Measurements from ENCODE around the gene DNAL4.

The DNAL4 gene, protein sequence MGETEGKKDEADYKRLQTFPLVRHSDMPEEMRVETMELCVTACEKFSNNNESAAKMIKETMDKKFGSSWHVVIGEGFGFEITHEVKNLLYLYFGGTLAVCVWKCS

DNA sequence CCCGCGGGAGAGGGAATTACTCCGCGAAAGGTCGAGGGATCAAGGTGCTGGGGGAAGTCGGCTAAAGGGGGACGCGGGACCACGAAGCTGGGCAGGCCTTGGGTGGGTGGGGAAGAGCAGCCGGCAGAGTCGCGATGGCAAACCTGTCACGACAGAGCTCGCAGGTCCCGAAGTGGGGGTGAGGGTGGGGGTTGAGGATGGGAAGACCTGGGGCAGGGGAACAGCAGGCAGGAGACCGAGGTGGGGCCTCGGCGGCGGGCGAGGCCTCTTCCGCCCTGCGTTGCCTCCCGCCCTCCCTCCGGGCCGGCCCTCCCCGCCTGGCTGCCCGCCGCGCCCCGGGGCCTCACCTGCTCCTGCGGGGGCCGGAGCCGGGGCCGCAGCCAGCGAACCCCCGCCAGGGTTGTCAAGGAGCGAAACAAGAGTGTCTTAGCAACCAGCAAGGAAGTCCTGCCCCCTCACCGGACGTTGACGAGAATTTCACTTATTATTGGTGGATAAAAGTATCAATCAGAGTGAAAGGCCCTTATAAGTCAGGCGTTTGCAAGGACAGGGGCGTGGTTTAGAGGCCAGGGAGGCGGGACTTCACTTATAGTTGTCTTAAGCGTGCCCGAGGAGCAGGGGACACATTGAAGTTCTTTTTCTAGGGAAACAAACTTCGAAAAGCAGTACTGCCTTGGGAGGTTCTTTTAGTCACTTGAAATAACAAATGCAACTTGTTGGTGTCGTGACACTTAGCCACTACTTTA is at the start of gene DNAL4:
DNAL4 (minus strand) TSS at position 423 of the 746 bp plus-strand sequence. CDS start 11,412 bp downstream, outside the sequence.
- H3K4me3 Mint-ChIP-seq = peak within 1 kb of the TSS; percentile 83 to 88
- H3K9me3 Mint-ChIP-seq = peaks cover 0 to 3% of the 10 kb centered on the region in 2 donors
- peak; percentile 97 for ATAC-seq (replicated peaks)
- peak within 1 kb of the TSS; percentile 91 for H3K27ac Mint-ChIP-seq
- peaks cover 25 to 29% of the 10 kb centered on the region in 2 donors for H3K27me3 Mint-ChIP-seq
- peak; percentile 93 for DNase-seq
- peaks cover 6 to 8% of the 10 kb centered on the region in 2 donors for H3K4me1 Mint-ChIP-seq
- peaks cover 0 to 2% of the 10 kb centered on the region in 2 donors for H3K36me3 Mint-ChIP-seq

DNA sequence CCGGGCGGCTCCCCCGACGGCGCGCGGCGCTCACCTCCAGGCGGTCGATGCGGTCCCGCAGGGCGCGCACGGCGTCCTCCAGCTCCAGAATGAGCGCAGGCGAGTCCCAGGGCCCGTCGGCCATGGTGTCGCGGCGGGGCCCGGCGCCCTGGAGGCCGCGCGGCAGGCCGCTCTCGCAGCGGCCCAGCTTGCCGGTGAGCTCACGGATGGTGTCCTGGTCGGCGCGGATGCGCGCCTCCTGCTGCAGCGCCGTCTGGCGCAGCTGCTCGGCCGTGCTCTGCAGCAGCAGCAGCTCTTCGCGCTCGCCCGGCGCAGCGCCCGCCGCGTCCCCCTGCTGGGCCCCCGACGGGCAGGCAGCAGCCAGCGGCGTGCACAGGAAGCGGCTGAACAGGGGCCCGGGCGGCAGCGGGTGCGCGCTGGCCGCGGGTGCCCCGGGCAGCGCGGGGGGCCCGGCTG is 49.3 kb upstream of the DNAL4 start:
- DNase-seq (no peak), ATAC-seq (replicated peaks) (peak; percentile 80 to 85)
- H3K4me1 Mint-ChIP-seq = peaks cover 14 to 16% of the 10 kb centered on the region in 2 donors
- no peaks in the 10 kb centered on the region for H3K9me3 Mint-ChIP-seq
- H3K27me3 Mint-ChIP-seq = peaks cover 56 to 78% of the 10 kb centered on the region in 2 donors
- peak overlapping the region in 1 of 2 donors; percentile 76 for H3K4me3 Mint-ChIP-seq
- no peaks in the 10 kb centered on the region for H3K36me3 Mint-ChIP-seq
- no peak overlapping the region for H3K27ac Mint-ChIP-seq

DNA sequence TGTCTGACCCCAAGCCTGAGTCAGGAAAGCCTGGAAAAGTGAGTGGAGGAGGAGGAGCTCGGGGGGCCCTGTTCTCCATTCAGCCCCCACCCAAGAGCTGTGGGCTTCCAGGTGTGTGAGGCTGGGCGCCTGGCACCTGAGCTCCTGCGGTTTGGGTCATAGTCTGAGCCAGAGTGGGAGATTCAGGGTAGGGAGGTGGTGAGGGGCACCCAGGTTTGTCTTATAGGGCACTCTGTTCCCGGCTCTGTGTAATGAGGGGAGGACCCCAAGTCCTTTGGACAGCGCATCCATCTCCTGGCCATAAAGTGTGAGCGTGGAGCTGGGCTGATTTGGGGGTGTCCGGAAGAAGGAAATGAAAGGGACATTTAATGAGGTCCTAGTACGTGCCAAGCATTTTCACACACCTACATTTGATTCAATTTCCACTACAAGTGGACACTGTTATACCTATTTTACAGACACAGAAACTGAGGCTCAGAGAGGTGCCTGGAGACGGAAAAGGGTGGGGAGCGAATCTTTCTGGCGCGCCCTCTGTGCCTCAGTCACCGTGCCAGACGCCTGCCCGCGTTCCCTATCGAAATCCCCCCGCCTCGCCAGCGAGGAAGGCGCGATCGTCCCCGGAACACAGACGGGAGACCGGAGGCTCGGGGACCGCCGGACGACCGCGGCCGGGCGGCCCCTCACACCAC is 48.7 kb upstream of the DNAL4 start:
- H3K27me3 Mint-ChIP-seq = peaks cover 56 to 77% of the 10 kb centered on the region in 2 donors
- no peak for ATAC-seq (replicated peaks)

DNA sequence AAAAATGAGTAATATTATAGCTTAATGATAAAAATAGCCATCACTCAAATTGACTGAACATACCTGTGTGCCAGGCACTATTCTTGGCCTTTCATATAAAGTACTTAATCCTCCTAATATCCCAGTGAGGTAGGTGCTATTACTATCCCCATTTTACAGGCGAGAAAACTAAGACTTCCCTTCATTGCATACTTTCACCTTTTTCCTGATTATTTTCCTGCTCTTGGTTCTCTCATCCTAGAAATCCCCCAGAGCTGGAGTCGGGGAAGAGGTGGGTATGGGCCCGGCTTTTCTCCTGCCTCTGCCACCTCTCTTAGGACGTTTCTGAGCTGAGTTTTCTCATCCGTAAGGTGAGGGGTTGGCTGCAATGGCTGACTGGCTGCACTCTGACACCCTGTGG is 47.7 kb upstream of the DNAL4 start:
- H3K36me3 Mint-ChIP-seq = no peaks in the 10 kb centered on the region

More for the DNA sequence above, 48.7 kb upstream of the DNAL4 start:
- Mint-ChIP-seq H3K4me1 (peaks cover 14 to 16% of the 10 kb centered on the region in 2 donors), H3K4me3 (peak overlapping the region; percentile 74 to 76), H3K27ac (no peak overlapping the region), H3K36me3 (no peaks in the 10 kb centered on the region), H3K9me3 (no peaks in the 10 kb centered on the region)
- no peak for DNase-seq

DNA sequence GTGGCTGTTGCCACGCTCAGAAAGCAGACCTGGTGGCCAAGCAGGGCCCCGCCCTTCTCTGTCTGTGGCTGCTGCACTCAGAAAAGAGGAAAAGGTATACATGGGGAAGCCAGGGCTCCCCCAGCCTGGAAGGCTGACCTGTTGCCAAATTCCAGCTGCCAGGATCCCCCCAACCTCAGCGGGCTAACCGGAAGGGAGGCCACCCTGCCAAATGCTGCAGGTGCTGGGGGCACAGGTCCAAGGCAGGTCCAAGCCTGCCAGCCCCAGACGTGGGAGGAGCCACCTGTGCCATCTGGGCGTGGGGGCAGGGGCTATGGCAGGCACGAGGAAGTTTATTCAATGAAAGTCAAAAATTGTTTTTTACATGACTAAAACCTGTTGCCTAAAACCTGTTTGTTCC is 47.3 kb upstream of the DNAL4 start:
- no peak for DNase-seq
- no peak overlapping the region for H3K27ac Mint-ChIP-seq
- no peak overlapping the region for H3K4me3 Mint-ChIP-seq
- H3K4me1 Mint-ChIP-seq = peaks cover 14 to 16% of the 10 kb centered on the region in 2 donors
- ATAC-seq (replicated peaks) = no peak
- no peaks in the 10 kb centered on the region for H3K9me3 Mint-ChIP-seq
- H3K36me3 Mint-ChIP-seq = no peaks in the 10 kb centered on the region
- peaks cover 53 to 73% of the 10 kb centered on the region in 2 donors for H3K27me3 Mint-ChIP-seq

More for the DNA sequence above, 47.7 kb upstream of the DNAL4 start:
- Mint-ChIP-seq H3K27me3 (peaks cover 54 to 75% of the 10 kb centered on the region in 2 donors), H3K9me3 (no peaks in the 10 kb centered on the region), H3K4me1 (peaks cover 14 to 16% of the 10 kb centered on the region in 2 donors), H3K27ac (no peak overlapping the region), H3K4me3 (no peak overlapping the region)
- no peak for ATAC-seq (replicated peaks)
- no peak for DNase-seq

DNA sequence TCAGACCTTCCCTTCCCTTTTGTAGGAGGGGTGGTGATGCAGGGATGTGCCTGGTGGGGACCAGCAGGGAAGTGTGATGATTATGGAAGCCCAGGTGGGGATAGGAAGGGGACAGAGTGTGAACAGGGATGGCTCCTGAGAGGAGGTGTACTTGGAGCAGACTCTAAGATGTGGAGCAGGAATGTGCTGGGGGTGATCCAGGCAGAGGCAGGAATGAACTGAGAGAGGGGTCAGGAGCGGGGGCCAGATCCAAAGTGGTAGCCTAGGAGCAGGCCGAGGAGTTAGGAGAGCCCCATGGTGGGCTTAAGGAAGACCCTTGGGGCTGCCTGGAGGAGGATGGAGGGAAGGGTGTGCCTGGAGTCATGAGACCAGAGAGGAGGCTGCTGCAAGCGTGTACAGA is 46.2 kb upstream of the DNAL4 start:
- Mint-ChIP-seq H3K4me3 (no peak overlapping the region), H3K9me3 (no peaks in the 10 kb centered on the region), H3K36me3 (no peaks in the 10 kb centered on the region), H3K27ac (peak overlapping the region; percentile 3), H3K4me1 (peaks cover 14 to 16% of the 10 kb centered on the region in 2 donors), H3K27me3 (peaks cover 51 to 73% of the 10 kb centered on the region in 2 donors)
- DNase-seq (no peak), ATAC-seq (replicated peaks) (no peak)

DNA sequence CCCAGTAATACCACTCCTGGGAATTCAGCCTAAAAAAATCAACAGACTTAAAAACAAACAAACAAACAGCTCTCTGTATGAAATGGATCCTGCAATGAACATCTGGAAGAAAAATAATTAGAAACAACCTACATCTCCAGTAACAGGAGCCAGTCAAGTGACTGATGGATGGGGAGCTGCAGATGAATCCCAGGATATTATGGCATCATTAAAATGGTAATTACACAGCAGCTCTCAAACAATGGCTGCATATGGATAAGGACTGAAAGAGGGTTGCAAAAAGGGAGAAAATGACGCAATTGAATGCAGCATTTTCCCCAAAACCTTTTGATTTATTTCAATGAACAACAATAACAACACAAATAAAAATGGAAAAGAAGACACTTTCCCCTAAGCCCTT is 45.7 kb upstream of the DNAL4 start:
- Mint-ChIP-seq H3K4me3 (no peak overlapping the region), H3K9me3 (no peaks in the 10 kb centered on the region), H3K27me3 (peaks cover 46 to 70% of the 10 kb centered on the region in 2 donors), H3K36me3 (no peaks in the 10 kb centered on the region), H3K27ac (no peak overlapping the region), H3K4me1 (peaks cover 14 to 16% of the 10 kb centered on the region in 2 donors)
- ATAC-seq (replicated peaks) = no peak
- no peak for DNase-seq

DNA sequence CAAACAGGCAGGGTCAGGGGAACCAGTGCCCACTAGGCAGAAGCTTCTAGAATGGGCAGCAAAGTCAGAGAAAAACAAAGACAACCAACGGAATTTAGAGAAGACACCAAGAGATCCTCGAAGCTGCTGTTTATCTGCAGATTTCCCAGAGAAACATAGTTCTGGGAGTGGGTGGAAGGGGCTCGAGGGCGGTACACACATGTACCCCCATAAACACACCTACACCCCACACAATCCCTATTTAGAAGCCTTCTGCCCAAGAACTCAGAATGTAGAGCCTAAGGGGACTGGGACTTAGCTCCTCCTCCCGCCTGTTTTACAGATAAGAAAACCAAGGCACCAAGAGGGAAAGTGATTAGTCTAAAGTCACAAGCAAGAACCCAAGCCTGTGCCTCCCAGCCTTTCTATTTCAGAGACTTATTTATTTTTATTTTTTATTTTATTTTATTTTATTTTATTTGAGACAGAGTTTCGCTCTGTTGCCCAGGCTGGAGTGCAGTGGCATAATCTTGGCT is 43.5 kb upstream of the DNAL4 start:
- H3K27me3 Mint-ChIP-seq = peaks cover 43 to 64% of the 10 kb centered on the region in 2 donors
- H3K9me3 Mint-ChIP-seq = no peaks in the 10 kb centered on the region
- H3K27ac Mint-ChIP-seq = no peak overlapping the region
- H3K4me1 Mint-ChIP-seq = peaks cover 5 to 8% of the 10 kb centered on the region in 2 donors
- ATAC-seq (replicated peaks) = no peak
- no peak for DNase-seq
- H3K4me3 Mint-ChIP-seq = no peak overlapping the region
- H3K36me3 Mint-ChIP-seq = no peaks in the 10 kb centered on the region

DNA sequence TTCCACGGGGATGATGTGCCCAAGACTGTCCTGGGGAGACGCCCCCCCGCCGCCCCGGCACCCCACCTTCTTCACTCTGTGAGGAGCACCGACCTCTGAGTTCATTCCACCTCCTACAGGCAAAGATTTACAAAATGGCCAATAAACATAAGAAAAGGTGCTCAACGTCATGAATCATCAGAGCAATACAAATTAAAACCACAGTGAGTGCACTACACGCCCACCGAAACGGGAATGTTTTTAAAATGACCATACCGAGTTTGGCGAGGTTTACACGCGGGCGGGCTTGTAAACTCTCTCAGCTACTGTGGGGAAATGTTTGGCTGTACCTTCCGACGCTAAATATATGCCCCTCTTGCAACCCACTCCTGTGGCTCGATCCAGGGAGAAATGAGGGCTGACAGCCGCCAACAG is 42.0 kb upstream of the DNAL4 start:
- no peak for DNase-seq
- H3K27ac Mint-ChIP-seq = no peak overlapping the region
- H3K9me3 Mint-ChIP-seq = no peaks in the 10 kb centered on the region
- H3K4me3 Mint-ChIP-seq = no peak overlapping the region
- peaks cover 0 to 8% of the 10 kb centered on the region in 2 donors for H3K4me1 Mint-ChIP-seq
- no peaks in the 10 kb centered on the region for H3K36me3 Mint-ChIP-seq
- no peak for ATAC-seq (replicated peaks)
- H3K27me3 Mint-ChIP-seq = peaks cover 38 to 52% of the 10 kb centered on the region in 2 donors

DNA sequence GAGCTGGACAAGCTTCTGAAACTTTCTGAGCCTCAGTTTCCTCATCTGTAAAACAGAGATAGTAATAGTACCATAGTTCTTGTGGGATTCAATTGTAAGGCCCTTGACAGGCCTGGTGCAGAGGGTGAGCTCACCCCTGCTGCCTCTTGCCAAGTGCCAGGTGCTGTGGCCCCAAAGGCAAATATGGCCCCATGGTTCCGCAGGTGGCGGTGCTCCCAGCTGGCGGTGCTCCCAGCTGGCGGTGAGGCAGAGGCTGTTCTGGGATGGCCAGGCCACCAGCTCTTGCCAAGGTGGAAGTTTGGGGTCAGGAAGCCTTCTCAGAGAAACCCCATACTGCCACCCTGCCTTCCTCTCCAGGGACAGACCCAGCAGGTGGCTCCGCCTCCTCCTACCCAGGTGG is 41.0 kb upstream of the DNAL4 start:
- ATAC-seq (replicated peaks) = no peak
- no peak for DNase-seq
- H3K27ac Mint-ChIP-seq = no peak overlapping the region
- peaks cover 0 to 3% of the 10 kb centered on the region in 2 donors for H3K4me1 Mint-ChIP-seq
- H3K36me3 Mint-ChIP-seq = no peaks in the 10 kb centered on the region
- peaks cover 29 to 43% of the 10 kb centered on the region in 2 donors for H3K27me3 Mint-ChIP-seq
- H3K9me3 Mint-ChIP-seq = no peaks in the 10 kb centered on the region
- no peak overlapping the region for H3K4me3 Mint-ChIP-seq

DNA sequence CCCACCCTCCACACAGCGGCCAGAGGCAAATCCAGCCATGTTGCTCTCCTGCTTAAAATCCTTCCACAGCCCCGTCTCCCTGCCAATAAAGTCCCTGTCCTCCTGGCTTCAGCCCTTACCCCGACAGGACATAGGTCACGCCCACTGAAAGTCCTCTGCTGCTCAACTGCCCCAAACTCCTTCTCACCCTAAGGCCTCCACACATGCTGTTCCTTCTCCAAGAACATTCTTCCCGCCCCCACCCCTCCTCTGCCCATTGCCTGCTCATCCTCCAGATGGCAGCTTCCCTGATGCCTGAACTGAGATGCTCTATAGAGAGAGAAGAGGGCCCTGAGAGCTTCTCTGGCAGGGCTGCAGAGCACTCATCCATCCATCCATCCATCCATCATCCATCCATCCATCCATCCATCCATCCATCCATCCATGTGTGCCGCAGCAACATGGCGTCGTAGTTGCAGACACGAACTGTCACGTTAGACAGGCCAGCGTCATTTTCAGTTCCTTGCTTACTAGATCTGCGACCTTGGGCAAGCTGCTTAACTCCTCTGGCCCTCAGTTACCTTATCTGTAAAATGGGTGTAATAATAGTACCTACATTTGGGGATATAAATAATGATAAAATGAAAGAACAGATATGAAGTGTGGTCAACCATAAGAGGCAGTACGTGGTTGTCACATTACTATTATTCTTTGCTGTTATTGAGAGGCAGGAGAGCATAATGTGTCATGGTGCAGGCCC is 40.4 kb upstream of the DNAL4 start:
- Mint-ChIP-seq H3K27me3 (peaks cover 24 to 37% of the 10 kb centered on the region in 2 donors), H3K27ac (no peak overlapping the region), H3K4me3 (no peak overlapping the region), H3K4me1 (peaks cover 0 to 3% of the 10 kb centered on the region in 2 donors), H3K9me3 (no peaks in the 10 kb centered on the region), H3K36me3 (no peaks in the 10 kb centered on the region)
- DNase-seq = no peak
- no peak for ATAC-seq (replicated peaks)

DNA sequence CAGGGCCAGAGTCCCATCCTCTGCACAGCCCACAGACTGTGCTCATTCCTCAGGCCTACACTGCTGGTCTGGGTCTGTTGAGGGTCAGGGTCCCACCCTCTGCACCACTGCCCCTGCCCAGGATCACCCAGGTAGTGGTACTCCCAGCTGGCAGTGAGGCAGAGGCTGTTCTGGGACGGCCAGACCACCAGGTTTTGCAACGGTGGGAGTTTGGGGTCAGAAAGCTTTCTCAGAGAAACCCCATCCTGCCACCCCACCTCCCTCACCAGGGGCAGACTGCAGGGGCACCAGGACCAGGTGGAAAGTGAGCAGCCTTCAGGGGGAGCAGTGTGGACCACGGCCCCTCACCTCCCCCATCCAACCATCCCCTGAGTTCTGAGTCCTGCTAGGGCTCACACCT is 39.1 kb upstream of the DNAL4 start:
- ATAC-seq (replicated peaks) (no peak), DNase-seq (no peak)
- H3K9me3 Mint-ChIP-seq = no peaks in the 10 kb centered on the region
- H3K36me3 Mint-ChIP-seq = no peaks in the 10 kb centered on the region
- H3K4me1 Mint-ChIP-seq = peaks cover 0 to 3% of the 10 kb centered on the region in 2 donors
- H3K27ac Mint-ChIP-seq = no peak overlapping the region
- no peak overlapping the region for H3K4me3 Mint-ChIP-seq
- H3K27me3 Mint-ChIP-seq = peaks cover 17 to 24% of the 10 kb centered on the region in 2 donors

DNA sequence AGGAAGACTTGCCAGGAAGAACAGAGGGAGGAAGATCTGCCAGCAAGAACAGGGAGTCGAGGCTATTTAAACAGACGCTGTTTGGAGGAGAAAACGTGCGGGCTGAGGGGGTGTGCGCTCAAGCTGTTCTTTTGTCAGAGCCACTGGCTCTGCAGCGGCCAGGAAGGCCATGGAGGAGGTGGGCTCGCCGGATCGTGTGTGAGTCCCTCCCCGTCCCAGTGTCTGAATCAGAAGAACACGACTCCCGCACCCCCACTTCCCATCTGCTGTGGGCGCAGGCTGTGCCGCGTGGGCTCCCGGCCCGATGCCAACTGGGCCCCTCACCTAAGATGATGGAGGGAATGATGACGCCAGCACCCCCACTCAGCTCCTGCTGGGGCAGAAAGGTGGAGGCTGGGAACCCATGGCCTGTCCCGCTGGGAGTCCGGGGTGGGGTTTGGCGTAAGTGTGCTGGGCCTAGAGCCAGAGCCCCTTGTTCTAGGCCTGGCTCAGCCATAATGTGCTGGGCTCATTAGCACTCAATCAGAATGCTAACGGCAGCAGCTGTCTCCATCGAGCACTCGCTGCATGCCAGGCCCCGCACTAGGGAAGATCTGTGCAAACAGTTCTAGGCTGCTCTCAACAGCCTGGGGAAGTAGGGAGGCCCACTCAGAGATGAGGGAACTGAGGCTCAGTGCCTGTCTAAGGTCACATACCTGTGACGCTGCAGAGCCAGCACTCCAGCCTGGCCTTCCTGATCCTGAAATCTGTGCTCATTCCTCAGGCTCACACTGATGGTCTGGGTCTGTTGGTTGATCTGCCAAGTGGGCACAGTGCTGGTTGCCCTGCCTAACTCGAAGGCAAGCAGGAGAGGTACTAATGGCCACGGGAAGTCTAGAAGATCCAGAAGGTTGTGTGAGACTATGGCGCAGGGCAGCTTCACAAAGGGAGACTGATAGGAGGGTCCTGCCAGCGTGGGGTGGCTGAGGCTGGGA is 38.3 kb upstream of the DNAL4 start:
- Mint-ChIP-seq H3K4me3 (no peak overlapping the region), H3K9me3 (no peaks in the 10 kb centered on the region), H3K27me3 (peaks cover 16 to 24% of the 10 kb centered on the region in 2 donors), H3K4me1 (peaks cover 0 to 3% of the 10 kb centered on the region in 2 donors), H3K36me3 (no peaks in the 10 kb centered on the region), H3K27ac (no peak overlapping the region)
- ATAC-seq (replicated peaks) (no peak), DNase-seq (no peak)
